DND-41 (cell line): Measurements from ENCODE around the gene SMIM1.

ENCODE experiments used
- EZH2 ChIP-seq: IDR thresholded peaks from 3 replicates; pipeline ENCODE4 v1.6.1; 2012; ENCODE audit warnings: borderline replicate concordance, low read depth, mild to moderate bottlenecking, moderate library complexity, low read length, inconsistent platforms; ENCODE audit not compliant: severe bottlenecking
- TF ChIP-seq, protein P1 (sequence below): IDR thresholded peaks from 2 replicates; pipeline ENCODE4 v1.5.1; 2012; ENCODE audit warnings: borderline replicate concordance, low read length, moderate library complexity, mild to moderate bottlenecking; ENCODE audit not compliant: poor library complexity, severe bottlenecking; ENCODE audit errors: extremely low read depth

DNA sequence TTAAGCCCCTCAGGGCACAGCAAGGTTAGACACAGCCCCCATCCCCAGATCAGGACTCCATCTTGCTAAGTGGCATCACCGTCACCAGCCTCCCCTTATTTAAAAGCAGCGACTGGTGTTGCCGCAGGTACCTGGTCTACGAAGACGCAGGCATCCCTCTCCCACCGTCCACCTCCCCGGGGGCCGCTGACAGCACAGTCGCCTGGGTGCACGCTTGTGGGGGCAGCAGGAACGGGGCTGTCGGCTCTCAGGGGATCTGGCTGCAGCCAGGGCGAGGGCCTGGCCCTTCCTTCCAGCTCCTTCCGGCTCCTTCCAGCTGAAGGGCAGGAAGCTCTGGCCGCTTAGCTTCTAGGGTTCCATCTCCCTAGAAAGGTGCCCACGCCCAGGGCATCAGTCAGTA, 37.9 kb upstream of the SMIM1 start:
- TF ChIP-seq, protein P1, sequence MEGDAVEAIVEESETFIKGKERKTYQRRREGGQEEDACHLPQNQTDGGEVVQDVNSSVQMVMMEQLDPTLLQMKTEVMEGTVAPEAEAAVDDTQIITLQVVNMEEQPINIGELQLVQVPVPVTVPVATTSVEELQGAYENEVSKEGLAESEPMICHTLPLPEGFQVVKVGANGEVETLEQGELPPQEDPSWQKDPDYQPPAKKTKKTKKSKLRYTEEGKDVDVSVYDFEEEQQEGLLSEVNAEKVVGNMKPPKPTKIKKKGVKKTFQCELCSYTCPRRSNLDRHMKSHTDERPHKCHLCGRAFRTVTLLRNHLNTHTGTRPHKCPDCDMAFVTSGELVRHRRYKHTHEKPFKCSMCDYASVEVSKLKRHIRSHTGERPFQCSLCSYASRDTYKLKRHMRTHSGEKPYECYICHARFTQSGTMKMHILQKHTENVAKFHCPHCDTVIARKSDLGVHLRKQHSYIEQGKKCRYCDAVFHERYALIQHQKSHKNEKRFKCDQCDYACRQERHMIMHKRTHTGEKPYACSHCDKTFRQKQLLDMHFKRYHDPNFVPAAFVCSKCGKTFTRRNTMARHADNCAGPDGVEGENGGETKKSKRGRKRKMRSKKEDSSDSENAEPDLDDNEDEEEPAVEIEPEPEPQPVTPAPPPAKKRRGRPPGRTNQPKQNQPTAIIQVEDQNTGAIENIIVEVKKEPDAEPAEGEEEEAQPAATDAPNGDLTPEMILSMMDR: no peak
- no peak for TF ChIP-seq EZH2
